ENCODE results near the gene PCNA.
A peak's percentile ranks its signal among the peaks of the same experiment; 100 is the strongest.
"Not testable (repeated sequence)": the region's sequence is repeated elsewhere in the genome, so short reads cannot be mapped to it uniquely, and the experiment has no call there.

PCNA gene

GRCh38 chr20:5141615-5142014 is 21.9 kb upstream of the PCNA start:
- DNase-seq (ENCODE audit: low read depth): no peak

DNA sequence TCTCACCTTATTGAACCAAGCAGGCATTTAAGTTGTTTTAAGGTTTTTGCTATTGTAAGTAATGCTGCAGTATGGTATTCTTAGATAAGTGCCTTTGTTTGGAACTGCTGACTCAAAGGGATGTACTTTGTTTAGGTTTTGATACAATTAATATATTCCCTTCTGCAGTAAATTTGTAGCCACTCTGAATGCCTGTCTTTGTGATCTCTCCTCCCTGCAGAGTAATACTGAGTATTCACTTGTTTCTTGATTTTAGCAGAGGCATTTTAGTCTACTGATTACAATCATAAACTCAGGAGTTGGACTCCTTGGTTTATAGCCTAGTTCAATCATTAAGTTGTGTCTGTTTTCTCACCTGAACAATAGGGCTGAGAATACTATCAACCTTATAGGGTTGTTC is 20.4 kb upstream of the PCNA start:
- no peak for DNase-seq (ENCODE audit: low read depth)

DNA sequence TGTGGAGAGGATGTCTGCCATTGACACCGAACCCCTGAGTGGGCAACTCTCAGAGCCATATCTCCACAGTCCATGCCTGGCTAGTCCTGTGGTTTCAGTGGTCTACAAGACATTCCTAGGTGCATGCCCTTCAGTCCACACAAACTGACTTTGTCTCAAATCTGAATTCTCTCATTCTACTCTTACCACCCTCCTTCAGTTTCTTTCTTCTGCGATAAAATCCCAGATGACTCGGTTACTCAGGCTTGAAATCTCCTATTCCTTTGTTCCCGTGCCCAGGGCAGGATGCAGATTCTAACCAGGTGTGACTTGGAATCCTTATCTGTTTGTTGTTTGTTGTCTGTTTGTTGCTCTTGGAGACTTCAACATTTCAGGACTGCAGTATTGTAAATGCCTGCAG is 16.3 kb upstream of the PCNA start:
- no peak for DNase-seq (ENCODE audit: low read depth)

- DNase-seq (ENCODE audit: low read depth): no peak
These were observed 15.7 kb upstream of the PCNA start for GRCh38 chr20:5135363-5136012.

- DNase-seq (ENCODE audit: low read depth): no peak
These were observed 14.2 kb upstream of the PCNA start for GRCh38 chr20:5133998-5134397.

GRCh38 chr20:5131502-5131901 is 11.7 kb upstream of the PCNA start:
- DNase-seq (ENCODE audit: low read depth): no peak

GRCh38 chr20:5128886-5129285 is 9.1 kb upstream of the PCNA start:
- no peak for DNase-seq (ENCODE audit: low read depth)

DNA sequence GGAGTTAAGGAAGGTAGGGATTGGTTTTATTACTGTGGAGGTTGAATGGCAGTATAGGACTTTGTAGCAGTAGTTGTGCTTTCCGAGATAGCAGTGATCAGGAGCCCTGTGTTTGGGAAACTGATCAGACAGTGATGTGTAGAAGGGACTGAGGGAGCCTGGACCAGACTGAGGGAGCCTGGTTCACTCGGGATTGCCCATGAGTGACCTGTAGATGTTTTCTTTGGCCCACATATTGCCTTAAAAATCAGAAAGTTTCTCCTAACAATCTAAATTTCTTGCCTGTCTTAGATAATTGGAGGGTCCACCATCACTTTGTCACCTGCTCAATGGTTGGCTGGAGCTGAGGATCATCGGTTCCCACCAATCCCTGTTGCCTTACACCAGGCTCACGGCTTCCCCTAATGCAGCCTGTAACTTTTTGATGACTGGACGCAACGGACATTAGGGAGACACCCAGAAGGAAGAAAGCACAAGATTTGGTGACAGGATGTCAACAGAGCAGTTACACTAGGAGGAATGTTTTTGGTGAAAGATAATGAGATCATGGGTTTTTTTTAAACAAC is 8.2 kb upstream of the PCNA start:
- no peak for DNase-seq (ENCODE audit: low read depth)

DNA sequence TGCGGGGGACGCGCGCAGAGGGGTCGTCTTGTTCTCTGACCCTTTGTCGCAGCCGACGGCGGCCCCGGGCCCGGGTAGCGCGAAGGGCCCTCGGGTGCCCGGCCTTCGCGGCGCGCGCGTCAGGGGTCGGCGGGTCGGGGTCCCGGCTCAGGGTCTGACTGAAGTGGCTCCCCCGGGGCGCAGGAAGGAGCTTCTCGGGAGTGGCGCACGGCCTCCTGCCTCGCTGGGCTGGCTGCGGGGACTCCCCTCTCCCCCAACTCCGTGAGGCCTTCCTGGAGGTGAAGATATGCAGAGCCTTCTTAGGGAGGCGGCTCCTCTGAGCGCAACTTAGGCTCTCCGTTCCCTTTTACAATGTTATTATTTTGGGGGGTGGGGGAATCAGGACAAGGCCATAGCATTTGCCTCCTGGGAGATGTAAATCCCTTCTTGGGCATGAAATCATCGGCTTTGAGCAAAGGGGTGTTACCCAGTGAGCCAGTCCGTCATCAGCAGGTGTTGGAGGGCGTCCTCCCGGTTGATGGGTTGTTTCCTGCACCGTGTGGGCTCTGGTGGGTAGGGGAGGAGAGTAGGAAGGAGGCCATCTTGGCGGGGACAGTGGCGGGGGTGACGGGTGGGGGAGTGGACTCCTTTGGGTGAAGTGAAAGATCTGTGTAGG is 7.6 kb upstream of the PCNA start:
- peak; percentile 53 for DNase-seq (ENCODE audit: low read depth)

DNA sequence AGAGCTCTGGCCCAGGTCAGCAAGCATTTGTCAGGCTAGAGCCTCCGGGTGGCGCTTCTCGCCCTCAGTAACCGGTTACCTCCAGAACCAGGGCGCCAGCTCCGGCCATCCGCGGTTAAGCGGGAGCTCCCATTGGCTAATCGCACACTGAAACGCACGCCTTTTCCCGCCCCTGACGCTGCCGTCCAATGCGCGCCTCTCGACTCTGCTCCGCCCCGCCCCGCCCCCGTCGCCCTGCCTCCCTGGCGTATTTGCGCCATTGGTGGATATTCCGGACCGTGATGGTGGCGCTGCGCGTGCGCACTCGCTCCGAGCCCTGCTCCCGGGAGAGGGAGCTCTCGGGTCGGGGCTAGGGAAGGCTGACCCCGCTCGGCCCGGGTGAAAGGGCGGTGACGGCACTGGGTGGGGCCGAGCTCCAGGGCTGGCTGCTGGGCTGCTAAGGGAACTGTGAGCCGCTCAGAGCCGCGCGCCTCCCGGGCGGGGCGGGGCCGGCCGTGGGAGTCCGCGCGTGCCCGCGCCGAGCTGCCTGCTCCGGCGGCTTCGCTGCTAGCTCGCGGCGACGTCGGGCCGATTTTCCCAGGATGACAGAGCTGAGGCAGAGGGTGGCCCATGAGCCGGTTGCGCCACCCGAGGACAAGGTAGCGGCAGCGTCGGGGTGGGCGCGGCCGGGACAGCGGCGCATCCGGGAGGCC is 6.9 kb upstream of the PCNA start, which contains the start of gene CDS2:
TSS of gene CDS2 (plus strand) at position 497 of the 692 bp plus-strand sequence. CDS start at position 582, 85 bp downstream.
- DNase-seq (ENCODE audit: low read depth): peak; percentile 100

DNA sequence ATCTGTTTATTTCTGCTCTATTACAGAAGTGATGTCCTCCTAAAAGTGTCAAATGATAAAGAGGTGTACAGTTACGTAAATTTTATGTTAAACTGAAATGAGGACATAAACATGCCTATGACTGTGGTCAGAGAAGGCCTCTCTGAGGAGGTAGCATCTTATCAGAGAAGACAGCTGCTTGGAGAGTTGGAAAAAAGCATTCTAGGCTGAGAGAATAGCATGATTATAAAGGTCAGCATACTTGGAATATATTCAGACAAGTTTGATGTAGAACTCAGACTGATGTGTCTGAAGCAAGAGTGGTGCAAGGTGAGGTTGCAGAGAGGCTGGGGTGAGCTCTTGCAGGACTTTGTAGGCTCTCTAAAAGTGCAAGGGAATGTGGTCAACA is 3.1 kb upstream of the PCNA start:
- DNase-seq (ENCODE audit: low read depth): no peak

- no peak for DNase-seq (ENCODE audit: low read depth)
These were observed 373 bp upstream of the PCNA start for GRCh38 chr20:5120185-5120476.

DNA sequence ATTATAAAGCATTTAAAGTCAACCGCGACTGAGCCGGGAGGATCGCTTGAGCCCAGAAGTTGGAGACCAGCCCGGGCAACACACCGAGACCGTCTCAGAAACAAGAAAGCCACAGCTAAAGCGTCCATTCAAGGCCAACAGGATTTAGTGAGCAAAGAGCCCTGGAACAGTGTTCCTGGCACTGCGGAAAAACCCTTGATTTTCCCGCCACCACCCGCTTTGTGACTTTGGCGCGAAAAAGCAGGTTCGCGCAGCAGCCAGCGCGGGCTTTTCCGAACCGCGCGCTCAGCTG is 669 bp downstream of the PCNA start:
- DNase-seq (ENCODE audit: low read depth): no peak

GRCh38 chr20:5118220-5119142 is 1.3 kb downstream of the PCNA start:
- no peak for DNase-seq (ENCODE audit: low read depth)

GRCh38 chr20:5116875-5117274 is 2.9 kb downstream of the PCNA start:
- DNase-seq (ENCODE audit: low read depth): no peak

GRCh38 chr20:5114403-5114802 is 5.4 kb downstream of the PCNA start:
- no peak for DNase-seq (ENCODE audit: low read depth)

DNA sequence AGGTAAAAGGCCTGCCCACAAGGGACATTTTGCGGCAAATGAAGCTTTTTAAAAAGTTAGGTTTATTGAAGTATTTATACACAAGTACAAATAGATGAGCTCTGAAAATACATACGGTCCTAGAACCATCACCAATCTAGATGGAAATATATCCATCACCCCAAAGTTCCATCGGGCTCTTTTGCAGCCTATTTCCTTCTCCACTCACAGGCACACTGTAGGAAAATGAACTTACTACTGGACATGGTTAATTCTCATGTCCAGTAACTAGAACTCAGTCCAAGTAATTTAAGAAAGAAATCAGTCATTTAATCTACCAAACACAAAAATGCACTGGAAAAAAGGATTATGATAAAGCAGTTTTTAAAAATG is 6.2 kb downstream of the PCNA start:
- no peak for DNase-seq (ENCODE audit: low read depth)

GRCh38 chr20:5109276-5109675 is 10.5 kb downstream of the PCNA start:
- DNase-seq (ENCODE audit: low read depth): no peak

DNA sequence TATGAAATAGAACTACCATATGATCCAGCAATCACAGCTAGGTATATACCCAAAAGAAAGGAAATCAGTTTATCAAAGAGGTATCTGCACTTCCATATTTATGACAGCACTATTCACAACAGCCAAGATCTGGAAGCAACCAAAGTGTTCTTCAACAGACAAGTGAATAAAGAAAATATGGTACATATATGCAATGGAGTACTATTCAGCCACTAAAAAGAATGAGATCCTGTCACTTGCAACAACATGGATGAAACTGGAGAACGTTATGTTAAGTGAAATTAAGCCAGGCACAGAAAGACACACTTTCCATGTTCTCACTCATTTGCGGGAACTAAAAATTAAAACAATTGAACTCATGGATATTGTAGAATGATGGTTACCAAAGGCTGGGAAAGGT is 15.3 kb downstream of the PCNA start:
- DNase-seq (ENCODE audit: low read depth): no peak

DNA sequence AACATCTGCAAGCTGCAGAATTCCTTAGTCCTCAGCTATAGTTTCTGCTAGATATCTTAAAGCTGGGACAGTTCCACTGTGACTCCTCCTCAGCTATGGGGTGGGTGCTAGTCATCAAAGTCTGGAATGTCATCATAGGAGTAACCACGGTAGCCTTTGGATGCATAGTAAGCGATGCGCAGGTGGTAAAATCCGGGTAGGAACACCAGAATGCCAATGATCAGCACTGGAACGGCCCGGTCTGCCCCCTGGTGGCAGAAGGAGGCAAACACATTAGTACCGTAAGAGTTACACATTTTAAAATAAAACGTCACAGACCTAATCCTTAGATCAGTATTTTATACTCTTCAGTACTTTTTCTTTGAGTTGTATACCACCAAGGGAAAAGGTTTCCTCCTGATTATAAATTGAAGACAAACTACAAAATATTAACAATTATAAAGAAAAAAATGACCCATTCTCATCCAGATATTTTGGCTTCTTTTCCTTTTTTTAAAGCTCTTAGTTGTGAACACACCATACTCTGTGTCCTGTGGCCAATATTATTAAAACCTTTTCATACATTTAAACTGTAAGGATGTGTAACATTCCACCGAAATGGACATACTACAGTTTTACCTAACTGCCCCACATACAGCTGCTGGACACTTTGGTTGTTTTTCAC is 18.9 kb downstream of the PCNA start:
- peak; percentile 73 for DNase-seq (ENCODE audit: low read depth)

GRCh38 chr20:5099909-5100308 is 19.8 kb downstream of the PCNA start:
- DNase-seq (ENCODE audit: low read depth): not testable (repeated sequence)

DNA sequence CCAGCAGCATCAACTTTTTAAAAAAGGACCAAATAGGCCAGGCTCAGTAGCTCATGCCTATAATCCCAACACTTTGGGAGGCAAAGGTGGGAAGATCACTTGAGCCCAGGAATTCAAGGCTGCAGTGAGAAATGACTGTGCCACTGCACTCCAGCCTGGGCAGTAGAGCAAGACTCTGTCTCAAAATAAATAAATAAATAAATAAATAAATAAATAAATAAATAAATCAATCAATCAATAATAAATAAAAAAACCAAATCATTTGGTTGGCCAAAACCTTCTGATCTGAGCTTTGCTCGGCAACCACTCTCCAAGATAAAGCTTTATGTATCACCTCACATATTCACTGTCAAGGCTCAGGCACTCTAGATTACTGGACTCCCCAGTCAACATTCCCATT is 20.7 kb downstream of the PCNA start:
- not testable (repeated sequence) for DNase-seq (ENCODE audit: low read depth)

Data from activated gamma-delta T cell treated with anti-CD3 and anti-CD28 coated beads, Interleukin-2, amount 50 U/mL, for 16 hours (primary cell).